ENCODE results near the gene LGR4.

The LGR4 gene

GRCh38 chr11:27429761-27430393, 42.7 kb downstream of the LGR4 start:
- TF ChIP-seq CTCF (IDR thresholded peaks at IDR 0.05) = no peak

- no peak for TF ChIP-seq CTCF (IDR thresholded peaks at IDR 0.05)
Observed at GRCh38 chr11:27427183-27427980, 45.2 kb downstream of the LGR4 start.

GRCh38 chr11:27425814-27426213, 46.8 kb downstream of the LGR4 start:
- TF ChIP-seq CTCF (IDR thresholded peaks at IDR 0.05) = no peak

GRCh38 chr11:27423125-27423524, 49.5 kb downstream of the LGR4 start:
- no peak for TF ChIP-seq CTCF (IDR thresholded peaks at IDR 0.05)

GRCh38 chr11:27421819-27422494, 50.6 kb downstream of the LGR4 start:
- no peak for TF ChIP-seq CTCF (IDR thresholded peaks at IDR 0.05)

- TF ChIP-seq CTCF (IDR thresholded peaks at IDR 0.05) = no peak
Observed at GRCh38 chr11:27420722-27421572, 51.6 kb downstream of the LGR4 start.

GRCh38 chr11:27420217-27420616, 52.4 kb downstream of the LGR4 start:
- TF ChIP-seq CTCF (IDR thresholded peaks at IDR 0.05) = no peak

Data from LNCAP (cell line).